ENCODE data around the gene CANT1.

Gene CANT1

GRCh38 chr17:78995761-78996451 is 13.7 kb downstream of the CANT1 start:
- Histone ChIP-seq H3K4me3 (ENCODE audit: low read length) (no peak overlapping the region), H3K9ac (ENCODE audit: low read length) (no peak overlapping the region), H3K27me3 (replicated peaks; ENCODE audit: control insufficient read depth, insufficient read depth, low read length) (no peaks in the 10 kb centered on the region), H3K36me3 (ENCODE audit: control insufficient read depth, insufficient read depth, low read length, severe bottlenecking) (peaks cover 60% of the 10 kb centered on the region), H3K4me1 (ENCODE audit: control insufficient read depth, insufficient read depth, low read length) (no peaks in the 10 kb centered on the region), H3K9me3 (ENCODE audit: control insufficient read depth, low read length) (no peaks in the 10 kb centered on the region)
- DNase-seq (ENCODE audit: low read depth) = no peak

DNA sequence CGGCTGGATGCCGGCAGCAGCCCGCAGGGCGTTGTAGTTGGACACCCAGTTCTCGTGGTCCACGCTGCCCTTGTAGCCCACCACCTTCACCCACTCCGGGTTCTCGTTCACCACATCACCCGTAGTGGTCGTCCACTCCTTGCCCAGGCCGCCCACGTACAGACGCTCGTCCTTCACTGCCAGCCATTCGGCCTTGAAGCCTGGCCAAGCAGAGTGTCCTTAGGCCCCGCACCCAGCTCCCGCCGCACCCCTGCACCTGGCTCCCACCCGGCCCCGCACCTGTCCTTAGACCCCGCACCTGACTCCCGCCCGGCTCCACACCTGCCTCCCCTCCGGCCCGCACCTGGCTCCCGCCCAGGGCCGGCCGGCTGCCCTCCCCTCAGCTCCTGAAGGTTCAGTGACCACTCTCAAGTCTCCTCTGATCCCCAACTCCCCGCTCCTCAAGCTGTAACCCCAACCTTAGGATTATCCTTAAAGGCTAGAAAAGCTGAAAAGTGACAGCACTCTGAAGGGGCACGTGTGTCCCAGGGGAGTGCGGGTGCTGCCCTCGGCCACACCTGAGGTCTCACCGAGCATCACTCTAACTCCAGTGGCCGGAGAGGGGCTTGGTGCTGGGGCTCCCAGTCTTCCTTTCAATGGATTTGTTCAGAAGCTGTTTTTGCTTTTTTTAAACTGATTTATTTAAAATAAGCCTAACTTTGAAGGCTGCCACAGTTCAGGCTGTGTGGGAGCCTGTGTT is 14.4 kb downstream of the CANT1 start:
- no peaks in the 10 kb centered on the region for H3K4me1 ChIP-seq (ENCODE audit: control insufficient read depth, insufficient read depth, low read length)
- H3K36me3 ChIP-seq (ENCODE audit: control insufficient read depth, insufficient read depth, low read length, severe bottlenecking) = peaks cover 67% of the 10 kb centered on the region
- no peak for DNase-seq (ENCODE audit: low read depth)
- H3K27me3 ChIP-seq (replicated peaks; ENCODE audit: control insufficient read depth, insufficient read depth, low read length) = no peaks in the 10 kb centered on the region
- no peak overlapping the region for H3K9ac ChIP-seq (ENCODE audit: low read length)
- no peaks in the 10 kb centered on the region for H3K9me3 ChIP-seq (ENCODE audit: control insufficient read depth, low read length)
- no peak overlapping the region for H3K4me3 ChIP-seq (ENCODE audit: low read length)

GRCh38 chr17:78993981-78994671 is 15.4 kb downstream of the CANT1 start:
- DNase-seq (ENCODE audit: low read depth) = no peak
- Histone ChIP-seq H3K9me3 (ENCODE audit: control insufficient read depth, low read length) (no peaks in the 10 kb centered on the region), H3K9ac (ENCODE audit: low read length) (no peak overlapping the region), H3K4me1 (ENCODE audit: control insufficient read depth, insufficient read depth, low read length) (no peaks in the 10 kb centered on the region), H3K36me3 (ENCODE audit: control insufficient read depth, insufficient read depth, low read length, severe bottlenecking) (peaks cover 66% of the 10 kb centered on the region), H3K4me3 (ENCODE audit: low read length) (no peak overlapping the region), H3K27me3 (replicated peaks; ENCODE audit: control insufficient read depth, insufficient read depth, low read length) (no peaks in the 10 kb centered on the region)

GRCh38 chr17:78993241-78993956 is 16.2 kb downstream of the CANT1 start:
- peak; percentile 76 for DNase-seq (ENCODE audit: low read depth)

GRCh38 chr17:78992542-78993212 is 16.9 kb downstream of the CANT1 start:
- H3K9me3 ChIP-seq (ENCODE audit: control insufficient read depth, low read length) = no peaks in the 10 kb centered on the region
- H3K4me3 ChIP-seq (ENCODE audit: low read length) = no peak overlapping the region
- no peaks in the 10 kb centered on the region for H3K27me3 ChIP-seq (replicated peaks; ENCODE audit: control insufficient read depth, insufficient read depth, low read length)
- no peaks in the 10 kb centered on the region for H3K4me1 ChIP-seq (ENCODE audit: control insufficient read depth, insufficient read depth, low read length)
- peaks cover 61% of the 10 kb centered on the region for H3K36me3 ChIP-seq (ENCODE audit: control insufficient read depth, insufficient read depth, low read length, severe bottlenecking)
- DNase-seq (ENCODE audit: low read depth) = no peak
- H3K9ac ChIP-seq (ENCODE audit: low read length) = peak overlapping the region; percentile 26

More at GRCh38 chr17:78993241-78993956, 16.2 kb downstream of the CANT1 start:
- Histone ChIP-seq H3K4me3 (ENCODE audit: low read length) (no peak overlapping the region), H3K36me3 (ENCODE audit: control insufficient read depth, insufficient read depth, low read length, severe bottlenecking) (peaks cover 66% of the 10 kb centered on the region), H3K4me1 (ENCODE audit: control insufficient read depth, insufficient read depth, low read length) (no peaks in the 10 kb centered on the region), H3K27me3 (replicated peaks; ENCODE audit: control insufficient read depth, insufficient read depth, low read length) (no peaks in the 10 kb centered on the region), H3K9ac (ENCODE audit: low read length) (peak overlapping the region; percentile 26), H3K9me3 (ENCODE audit: control insufficient read depth, low read length) (no peaks in the 10 kb centered on the region)

DNA sequence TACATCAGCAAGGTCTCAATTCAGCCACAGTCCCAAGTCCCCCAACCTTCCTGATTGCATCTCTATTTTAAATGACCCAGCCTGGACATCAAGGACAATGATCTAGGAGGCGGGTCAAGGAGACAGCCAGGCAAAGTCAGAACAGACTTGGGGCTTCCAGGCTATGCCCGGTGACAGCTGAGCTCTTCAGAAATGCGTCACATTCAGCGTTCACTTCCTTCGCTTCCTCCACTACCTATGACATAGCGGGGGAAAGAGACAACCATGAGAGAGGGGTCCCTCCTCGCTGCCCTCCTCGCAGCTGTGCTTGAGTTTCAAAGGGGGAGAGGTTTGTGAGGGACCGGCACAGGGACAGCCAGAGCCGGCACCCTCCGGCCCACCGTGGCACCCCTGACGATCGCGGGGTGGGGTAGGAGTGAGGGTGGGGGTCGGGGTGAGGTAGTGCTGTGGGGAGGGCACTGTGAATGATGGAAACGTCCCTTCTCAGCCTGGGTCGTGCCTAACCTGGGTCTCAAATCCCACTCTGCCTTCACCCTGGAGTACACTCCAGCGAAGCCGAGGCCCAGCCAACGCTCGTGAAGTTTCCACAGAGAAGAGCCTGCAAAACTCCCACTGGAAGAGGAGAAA is 17.5 kb downstream of the CANT1 start:
- H3K27me3 ChIP-seq (replicated peaks; ENCODE audit: control insufficient read depth, insufficient read depth, low read length) = no peaks in the 10 kb centered on the region
- H3K9me3 ChIP-seq (ENCODE audit: control insufficient read depth, low read length) = no peaks in the 10 kb centered on the region
- no peak overlapping the region for H3K4me3 ChIP-seq (ENCODE audit: low read length)
- peaks cover 55% of the 10 kb centered on the region for H3K36me3 ChIP-seq (ENCODE audit: control insufficient read depth, insufficient read depth, low read length, severe bottlenecking)
- peaks cover 2% of the 10 kb centered on the region for H3K4me1 ChIP-seq (ENCODE audit: control insufficient read depth, insufficient read depth, low read length)
- no peak for DNase-seq (ENCODE audit: low read depth)
- no peak overlapping the region for H3K9ac ChIP-seq (ENCODE audit: low read length)

DNA sequence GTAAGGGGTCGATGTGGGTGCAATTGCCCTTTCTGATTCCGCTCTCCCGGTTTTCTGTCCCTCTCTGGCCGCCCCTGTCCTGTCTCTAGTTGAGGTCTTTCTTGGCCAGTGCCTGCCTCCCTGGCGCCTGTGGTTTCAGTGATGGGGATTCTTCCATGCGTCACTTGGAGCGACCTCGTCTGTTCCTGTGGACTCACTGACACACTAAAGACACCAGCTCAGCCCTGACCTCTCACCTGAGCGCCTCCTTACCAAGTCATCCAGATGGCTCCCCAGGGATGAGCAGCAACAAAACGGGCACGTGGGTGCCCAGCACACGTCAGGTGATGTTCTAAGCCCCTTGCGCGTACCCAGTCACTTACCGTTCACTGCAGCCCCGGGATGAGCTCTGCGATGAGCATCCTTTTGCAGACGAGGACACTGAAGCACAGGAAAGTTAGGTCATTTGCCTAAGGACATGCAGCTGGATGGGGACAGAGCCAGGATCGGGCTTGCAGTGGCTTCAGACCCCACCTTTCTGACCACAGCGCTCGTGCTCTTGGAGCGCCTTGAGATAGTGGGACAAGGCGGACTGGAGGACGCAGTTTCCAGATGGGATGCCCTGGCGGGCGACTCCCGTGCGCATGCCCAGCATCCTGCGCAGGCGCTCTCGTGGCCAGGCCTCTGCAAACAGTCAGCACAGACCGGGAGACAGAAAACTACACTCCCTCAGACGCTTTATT is 18.4 kb downstream of the CANT1 start:
- H3K36me3 ChIP-seq (ENCODE audit: control insufficient read depth, insufficient read depth, low read length, severe bottlenecking) = peaks cover 47% of the 10 kb centered on the region

GRCh38 chr17:78990349-78991016 is 19.1 kb downstream of the CANT1 start:
- no peaks in the 10 kb centered on the region for H3K9me3 ChIP-seq (ENCODE audit: control insufficient read depth, low read length)
- no peak overlapping the region for H3K4me3 ChIP-seq (ENCODE audit: low read length)
- H3K4me1 ChIP-seq (ENCODE audit: control insufficient read depth, insufficient read depth, low read length) = peaks cover 17% of the 10 kb centered on the region
- no peak overlapping the region for H3K9ac ChIP-seq (ENCODE audit: low read length)
- H3K27me3 ChIP-seq (replicated peaks; ENCODE audit: control insufficient read depth, insufficient read depth, low read length) = no peaks in the 10 kb centered on the region
- H3K36me3 ChIP-seq (ENCODE audit: control insufficient read depth, insufficient read depth, low read length, severe bottlenecking) = peaks cover 41% of the 10 kb centered on the region
- no peak for DNase-seq (ENCODE audit: low read depth)

More for the DNA sequence above, 18.4 kb downstream of the CANT1 start:
- Histone ChIP-seq H3K4me3 (ENCODE audit: low read length) (no peak overlapping the region), H3K27me3 (replicated peaks; ENCODE audit: control insufficient read depth, insufficient read depth, low read length) (no peaks in the 10 kb centered on the region), H3K9ac (ENCODE audit: low read length) (no peak overlapping the region), H3K4me1 (ENCODE audit: control insufficient read depth, insufficient read depth, low read length) (peaks cover 10% of the 10 kb centered on the region), H3K9me3 (ENCODE audit: control insufficient read depth, low read length) (no peaks in the 10 kb centered on the region)
- no peak for DNase-seq (ENCODE audit: low read depth)

- H3K36me3 ChIP-seq (ENCODE audit: control insufficient read depth, insufficient read depth, low read length, severe bottlenecking) = peaks cover 25% of the 10 kb centered on the region
- no peak for DNase-seq (ENCODE audit: low read depth)
- H3K4me1 ChIP-seq (ENCODE audit: control insufficient read depth, insufficient read depth, low read length) = peaks cover 17% of the 10 kb centered on the region
- H3K4me3 ChIP-seq (ENCODE audit: low read length) = no peak overlapping the region
- H3K9me3 ChIP-seq (ENCODE audit: control insufficient read depth, low read length) = no peaks in the 10 kb centered on the region
- H3K27me3 ChIP-seq (replicated peaks; ENCODE audit: control insufficient read depth, insufficient read depth, low read length) = no peaks in the 10 kb centered on the region
- H3K9ac ChIP-seq (ENCODE audit: low read length) = no peak overlapping the region
Observed at GRCh38 chr17:78988152-78988551, 21.4 kb downstream of the CANT1 start.

Measured in adipocyte (in vitro differentiated cells).